ENCODE data around the gene MRTFA. TPM values are rescaled to one million over a fixed set of nuclear protein-coding genes. Genes with fewer than 3 reads are reported as not detected.

The MRTFA gene
- total and polyA plus RNA-seq, 2 of the 13 experiments (the other 11 are each of a cell fraction or from before 2014, with no cell fraction given) = 2.4 to 8.2 TPM

DNA sequence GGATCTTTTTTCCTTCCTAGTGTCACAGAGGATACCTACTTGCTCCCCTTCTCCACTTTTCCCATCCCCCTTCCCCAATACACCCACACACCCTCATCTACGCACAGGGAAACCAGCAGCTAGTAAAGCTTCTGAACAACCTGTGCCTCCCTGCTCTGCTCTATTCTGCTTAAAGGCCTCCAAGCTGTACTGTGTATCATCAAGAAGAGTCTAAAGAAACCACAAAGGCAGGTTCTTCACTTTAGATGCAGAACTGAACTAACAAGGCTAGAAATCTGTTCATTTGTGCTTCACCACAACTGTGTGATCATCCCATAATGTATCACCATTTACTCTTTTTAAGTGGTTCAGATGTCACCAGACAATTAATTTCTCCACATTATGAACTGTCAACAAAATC lies 133.6 kb downstream of the MRTFA start:
- in situ Hi-C loops (cut with HindIII; ENCODE audit: extremely low pct_ligation_motif_present, low pct_unique_long_range_greater_than_20kb) (no loop called here), intact Hi-C loops (cut with micrococcal nuclease; ENCODE audit: unreplicated experiment) (no loop called here)
- TF ChIP-seq JUNB (CRISPR knock-in tag; IDR thresholded peaks at IDR 0.05; ENCODE audit: borderline replicate concordance) (no peak), HOXA7 (CRISPR knock-in tag; IDR thresholded peaks at IDR 0.05) (no peak), POLR2G (IDR thresholded peaks at IDR 0.05; ENCODE audit: low read depth, low read length) (no peak), HDAC2 (CRISPR knock-in tag; IDR thresholded peaks at IDR 0.05) (no peak), ZBTB2 (CRISPR knock-in tag; IDR thresholded peaks at IDR 0.05; ENCODE audit: low read depth) (no peak), ZNF792 (CRISPR knock-in tag; IDR thresholded peaks at IDR 0.05) (no peak), ZNF530 (CRISPR knock-in tag; IDR thresholded peaks at IDR 0.05; ENCODE audit: low read depth) (no peak), HMGXB4 (CRISPR knock-in tag; IDR thresholded peaks at IDR 0.05; ENCODE audit: borderline replicate concordance in 1 of 2, low read depth in 1 of 2) (no peak), WIZ (CRISPR knock-in tag; IDR thresholded peaks at IDR 0.05) (no peak), FOXA3 (CRISPR knock-in tag; IDR thresholded peaks at IDR 0.05) (no peak), ZNF274 (CRISPR knock-in tag; IDR thresholded peaks at IDR 0.05) (no peak), KMT2B (CRISPR knock-in tag; IDR thresholded peaks at IDR 0.05) (no peak), RFX5 (IDR thresholded peaks at IDR 0.05; ENCODE audit: low read depth, low read length) (no peak), ATM (IDR thresholded peaks at IDR 0.05; ENCODE audit: borderline replicate concordance) (no peak), SOX6 (IDR thresholded peaks at IDR 0.05) (no peak), SOX6 (CRISPR knock-in tag; IDR thresholded peaks at IDR 0.05) (no peak)
- TF ChIP-seq, protein P1, sequence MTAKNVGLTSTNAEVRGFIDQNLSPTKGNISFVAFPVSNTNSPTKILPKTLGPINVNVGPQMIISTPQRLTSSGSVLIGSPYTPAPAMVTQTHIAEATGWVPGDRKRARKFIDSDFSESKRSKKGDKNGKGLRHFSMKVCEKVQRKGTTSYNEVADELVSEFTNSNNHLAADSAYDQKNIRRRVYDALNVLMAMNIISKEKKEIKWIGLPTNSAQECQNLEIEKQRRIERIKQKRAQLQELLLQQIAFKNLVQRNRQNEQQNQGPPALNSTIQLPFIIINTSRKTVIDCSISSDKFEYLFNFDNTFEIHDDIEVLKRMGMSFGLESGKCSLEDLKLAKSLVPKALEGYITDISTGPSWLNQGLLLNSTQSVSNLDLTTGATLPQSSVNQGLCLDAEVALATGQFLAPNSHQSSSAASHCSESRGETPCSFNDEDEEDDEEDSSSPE (CRISPR knock-in tag; IDR thresholded peaks at IDR 0.05) = no peak
- Histone ChIP-seq H4K20me1 (ENCODE audit: insufficient read depth, low read length) (no peaks in the 10 kb centered on the region), H3K27ac (ENCODE audit: extremely low read length, insufficient read depth, low read length) (no peak overlapping the region), H3K36me3 (replicated peaks in 1 of 2; ENCODE audit: control insufficient read depth in 1 of 2, insufficient read depth in 2 of 2, low read length in 2 of 2) (no peaks in the 10 kb centered on the region), H3K27me3 (ENCODE audit: control insufficient read depth in 1 of 2, insufficient read depth in 2 of 2, low read length in 2 of 2) (no peaks in the 10 kb centered on the region), H3K4me3 (replicated peaks in 1 of 3; ENCODE audit: insufficient read depth in 1 of 3, low read depth in 2 of 3, low read length in 3 of 3) (no peak overlapping the region), H3K4me1 (ENCODE audit: insufficient read depth, low read length) (peaks cover 22% of the 10 kb centered on the region), H3K79me2 (ENCODE audit: insufficient read depth, low read length) (no peaks in the 10 kb centered on the region), H3K9ac (ENCODE audit: insufficient read depth, low read depth, low read length) (no peak overlapping the region), H2AFZ (ENCODE audit: low read length) (no peak overlapping the region), H3K9me3 (ENCODE audit: low read length) (no peaks in the 10 kb centered on the region), H3K4me2 (ENCODE audit: low read depth, low read length) (no peak overlapping the region)
- 100% methylated on average over 1 of the region's 1 CpG for WGBS (ENCODE audit: low lambda C conversion rate)
- POLR2A ChIA-PET = no interaction called here
- no peak for FAIRE-seq
- CTCF ChIA-PET (ENCODE audit: low intra/inter-chr PET ratio, low total read pairs) = no interaction called here
- DNase-seq (ENCODE audit: low spot score) = no peak
- no TSS peak for BruUV-seq (replicated peaks)
- no peak for ATAC-seq

Data from HepG2 (cell line).